Endothelial cell of umbilical vein (primary cell): ENCODE measurements around the gene ARPP19. TPM values are rescaled to one million over a fixed set of nuclear protein-coding genes. Genes with fewer than 3 reads are reported as not detected.

Experiments used
- BruUV-seq: library from RNA; stranded (reverse); fragments of 400-500 nt; replicated peaks from 2 replicates; lab custom pipeline; 2021; lab: Mats Ljungman, UMichigan
- CTCF ChIA-PET: fragments of 300-600, 350-600 bp; sonication (Branson Sonifier 250); formaldehyde crosslinking; loops from one replicate; lab custom pipeline; 2021; ENCODE audit warnings: antibody characterized with exemption, inconsistent platforms; lab: Charles Lee
- POLR2A ChIA-PET: fragments of 300-600, 350-600 bp; sonication (Branson Sonifier 250); formaldehyde crosslinking; loops from one replicate; lab custom pipeline; 2021; ENCODE audit warnings: antibody characterized with exemption, inconsistent platforms; lab: Charles Lee
- DNase-seq: peaks from one replicate; pipeline ENCODE4 v3.0.0-alpha.2; 2011; ENCODE audit warnings: low read depth, low spot score
- FAIRE-seq: peaks from 2 replicates; lab custom pipeline; 2011; peaks lifted over from hg19 to GRCh38; lab: Jason Lieb, UNC
- H2AFZ ChIP-seq: 2 replicates; pipeline ENCODE4 v1.6.0; 2012; ENCODE audit warnings: low read depth, low read length, control low read depth, inconsistent platforms
- H3K27ac ChIP-seq: 2 replicates; pipeline ENCODE4 v1.5.1; 2011; ENCODE audit warnings: low read depth, mild to moderate bottlenecking, control low read depth, low read length, moderate library complexity; ENCODE audit not compliant: insufficient read depth
- H3K27me3 ChIP-seq, 2 experiments: 2 replicates each; pipeline versions ENCODE4 v1.6.0 to v1.6.1; 2011; ENCODE audit warnings: low read length in 2 of 2, mixed read lengths in 1 of 2; ENCODE audit not compliant: control insufficient read depth in 2 of 2, insufficient read depth in 2 of 2
- H3K36me3 ChIP-seq, 2 experiments: 2 replicates in 1 of 2; 3 replicates in 1 of 2; pipeline ENCODE4 v1.5.1; 2011; ENCODE audit warnings: low read length in 2 of 2, mild to moderate bottlenecking in 1 of 2, moderate library complexity in 1 of 2; ENCODE audit not compliant: control insufficient read depth in 2 of 2, insufficient read depth in 2 of 2; ENCODE audit errors: extremely low read depth in 1 of 2
- H3K4me1 ChIP-seq: 3 replicates; pipeline ENCODE4 v1.5.1; 2011; ENCODE audit warnings: mild to moderate bottlenecking, low read length; ENCODE audit not compliant: control insufficient read depth, insufficient read depth; ENCODE audit errors: extremely low read depth
- H3K4me2 ChIP-seq: 2 replicates; pipeline ENCODE4 v1.6.1; 2011; ENCODE audit warnings: low read length, control low read depth, mixed read lengths; ENCODE audit not compliant: insufficient read depth
- H3K4me3 ChIP-seq, 3 experiments: fragments of 200-600 bp in 1 of 3; sonication (generic), shearing (Covaris generic) in 1 of 3; replicated peaks in 1 of 3; 2 replicates each; pipeline ENCODE4 v1.5.1; 2011 to 2016; ENCODE audit warnings: control low read depth in 3 of 3, low read length in 3 of 3, mild to moderate bottlenecking in 2 of 3, inconsistent platforms in 1 of 3, low read depth in 1 of 3, moderate library complexity in 1 of 3; ENCODE audit not compliant: insufficient read depth in 1 of 3
- H3K79me2 ChIP-seq: 2 replicates; pipeline ENCODE4 v1.6.0; 2012; ENCODE audit warnings: low read length, inconsistent platforms; ENCODE audit not compliant: control insufficient read depth, insufficient read depth
- H3K9ac ChIP-seq: replicated peaks from 2 replicates; pipeline ENCODE3; 2011; ENCODE audit warnings: low read length, control low read depth; ENCODE audit not compliant: insufficient read depth; ENCODE audit errors: extremely low read depth
- H3K9me1 ChIP-seq: replicated peaks from 3 replicates; pipeline ENCODE4 v1.6.0; 2011; ENCODE audit warnings: mild to moderate bottlenecking, low read length; ENCODE audit not compliant: control insufficient read depth, insufficient read depth; ENCODE audit errors: extremely low read depth
- H3K9me3 ChIP-seq: replicated peaks from 2 replicates; pipeline ENCODE4 v1.5.1; 2012; ENCODE audit warnings: low read length, inconsistent platforms; ENCODE audit not compliant: control insufficient read depth, insufficient read depth
- H4K20me1 ChIP-seq: replicated peaks from 2 replicates; pipeline ENCODE3; 2011; ENCODE audit warnings: mild to moderate bottlenecking, low read length; ENCODE audit not compliant: control insufficient read depth, insufficient read depth; ENCODE audit errors: extremely low read depth
- EZH2 ChIP-seq: IDR thresholded peaks from 2 replicates; pipeline ENCODE4 v1.6.1; 2012; ENCODE audit warnings: borderline replicate concordance, low read depth, mild to moderate bottlenecking, moderate library complexity, low read length, inconsistent platforms; ENCODE audit not compliant: severe bottlenecking
- FOS ChIP-seq: IDR thresholded peaks from 2 replicates; pipeline ENCODE4 v1.6.1; 2011; ENCODE audit warnings: mild to moderate bottlenecking, low read length, moderate library complexity, borderline replicate concordance; ENCODE audit not compliant: insufficient read depth
- MYC ChIP-seq: IDR thresholded peaks from one replicate; pipeline ENCODE4 v1.6.1; 2011; ENCODE audit warnings: mild to moderate bottlenecking, low read depth, low read length
- dilution Hi-C: fragments of 300-500 bp; cut with MboI; formaldehyde crosslinking; loops from one replicate; pipeline ENCODE4 v1.15.0; 2019; ENCODE audit warnings: low sequenced_read_pairs; ENCODE audit not compliant: extremely low pct_ligation_motif_present
- intact Hi-C: fragments of 100-400 bp; cut with micrococcal nuclease; formaldehyde crosslinking; loops from one replicate; pipeline ENCODE4 v1.10.0; 2022
- polyA plus RNA-seq, 4 experiments: library from polyadenylated mRNA; depleted of rRNA in 3 of 4; stranded (reverse) in 3 of 4; unstranded in 1 of 4; fragments of >200 nt; gene quantifications; 2 replicates each; pipeline versions ENCODE4 v1.2.1 to v1.2.3, GENCODE V29; 2011 to 2012; ENCODE audit warnings: missing spikeins in 1 of 4
- total RNA-seq: library from RNA; stranded (reverse); gene quantifications from 2 replicates; pipeline ENCODE4 v1.2.3, GENCODE V29; 2021
- TF ChIP-seq, protein P1 (sequence below), 2 donors: IDR thresholded peaks; 1 replicate in 1 of 2; 2 replicates in 1 of 2; pipeline ENCODE4 v1.5.1; 2011; ENCODE audit warnings: low read length in 2 of 2, mild to moderate bottlenecking in 2 of 2, moderate library complexity in 2 of 2, control low read depth in 1 of 2, inconsistent platforms in 1 of 2, low read depth in 1 of 2; ENCODE audit not compliant: insufficient read depth in 1 of 2; ENCODE audit errors: extremely low read depth in 1 of 2

Gene ARPP19
- total and polyA plus RNA-seq, 2 donors (not counting 3 experiments of a cell fraction or from before 2014, with no cell fraction given), result 47.1 to 191 TPM

DNA sequence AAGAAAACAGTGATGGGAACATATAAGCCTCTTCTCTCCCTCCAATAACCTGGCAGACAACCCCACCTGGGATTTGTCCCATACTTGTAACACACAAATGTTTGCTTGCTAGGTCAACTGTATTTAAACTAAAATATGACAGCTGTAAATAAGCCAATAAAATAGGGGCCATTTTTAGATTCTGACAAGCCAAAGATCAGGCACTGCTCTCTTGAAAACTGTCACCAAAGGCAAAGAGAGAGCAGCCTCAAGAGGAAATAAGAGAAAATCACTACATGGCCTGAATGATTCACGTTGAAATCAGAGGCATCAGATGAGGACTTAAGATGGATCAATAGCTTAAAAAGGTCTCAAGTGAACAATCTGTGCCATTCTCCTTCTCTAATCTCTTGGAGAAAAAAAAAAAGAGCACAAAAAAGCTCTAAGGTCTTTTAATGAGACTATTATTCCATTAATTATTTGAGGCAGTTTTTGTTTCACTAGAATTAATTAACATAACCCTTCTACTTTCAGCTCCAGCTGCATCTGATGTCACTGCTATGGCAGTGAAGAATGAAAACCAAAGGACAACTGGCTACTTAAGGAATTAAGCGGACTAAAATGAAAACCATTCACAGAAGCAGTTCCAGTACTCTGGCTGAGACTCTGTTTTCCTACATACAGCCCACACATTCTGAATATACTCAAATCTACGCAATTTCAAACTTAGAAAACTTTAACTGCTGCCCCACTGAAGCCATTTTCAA lies 59.2 kb downstream of the ARPP19 start:
- Histone ChIP-seq H4K20me1 (peaks cover 9% of the 10 kb centered on the region), H3K9ac (no peak overlapping the region), H3K79me2 (peaks cover 89% of the 10 kb centered on the region), H3K4me2 (no peak overlapping the region), H3K36me3 (no peaks in the 10 kb centered on the region), H3K4me3 (no peak overlapping the region), H3K9me1 (no peaks in the 10 kb centered on the region), H3K27me3 (no peaks in the 10 kb centered on the region), H3K4me1 (no peaks in the 10 kb centered on the region), H3K9me3 (no peaks in the 10 kb centered on the region), H3K27ac (no peak overlapping the region), H2AFZ (no peak overlapping the region)
- no peak for FAIRE-seq
- POLR2A ChIA-PET, result no interaction called here
- dilution Hi-C loops (no loop called here), intact Hi-C loops (loop anchor here (1.0 kb wide), 1 partner anchor 12 kb away; no protein-coding TSS in a partner anchor)
- CTCF ChIA-PET, result interaction anchor here (0.5 to 1.5 kb wide), 4 partner anchors 9 to 120 kb away, joined by 3 to 4 read pairs (median 3); no protein-coding TSS in a partner anchor
- TF ChIP-seq MYC (no peak), EZH2 (no peak), FOS (no peak)
- TF ChIP-seq, protein P1, sequence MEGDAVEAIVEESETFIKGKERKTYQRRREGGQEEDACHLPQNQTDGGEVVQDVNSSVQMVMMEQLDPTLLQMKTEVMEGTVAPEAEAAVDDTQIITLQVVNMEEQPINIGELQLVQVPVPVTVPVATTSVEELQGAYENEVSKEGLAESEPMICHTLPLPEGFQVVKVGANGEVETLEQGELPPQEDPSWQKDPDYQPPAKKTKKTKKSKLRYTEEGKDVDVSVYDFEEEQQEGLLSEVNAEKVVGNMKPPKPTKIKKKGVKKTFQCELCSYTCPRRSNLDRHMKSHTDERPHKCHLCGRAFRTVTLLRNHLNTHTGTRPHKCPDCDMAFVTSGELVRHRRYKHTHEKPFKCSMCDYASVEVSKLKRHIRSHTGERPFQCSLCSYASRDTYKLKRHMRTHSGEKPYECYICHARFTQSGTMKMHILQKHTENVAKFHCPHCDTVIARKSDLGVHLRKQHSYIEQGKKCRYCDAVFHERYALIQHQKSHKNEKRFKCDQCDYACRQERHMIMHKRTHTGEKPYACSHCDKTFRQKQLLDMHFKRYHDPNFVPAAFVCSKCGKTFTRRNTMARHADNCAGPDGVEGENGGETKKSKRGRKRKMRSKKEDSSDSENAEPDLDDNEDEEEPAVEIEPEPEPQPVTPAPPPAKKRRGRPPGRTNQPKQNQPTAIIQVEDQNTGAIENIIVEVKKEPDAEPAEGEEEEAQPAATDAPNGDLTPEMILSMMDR (IDR thresholded peaks at IDR 0.05; ENCODE audit: extremely low read depth in 1 of 2, insufficient read depth in 1 of 2, low read depth in 1 of 2, low read length in 2 of 2), result no peak
- BruUV-seq, result no TSS peak
- no peak for DNase-seq
